ENCODE data around the gene CCK.
"Not testable (repeated sequence)": the region's sequence is repeated elsewhere in the genome, so short reads cannot be mapped to it uniquely, and the experiment has no call there.

DNA sequence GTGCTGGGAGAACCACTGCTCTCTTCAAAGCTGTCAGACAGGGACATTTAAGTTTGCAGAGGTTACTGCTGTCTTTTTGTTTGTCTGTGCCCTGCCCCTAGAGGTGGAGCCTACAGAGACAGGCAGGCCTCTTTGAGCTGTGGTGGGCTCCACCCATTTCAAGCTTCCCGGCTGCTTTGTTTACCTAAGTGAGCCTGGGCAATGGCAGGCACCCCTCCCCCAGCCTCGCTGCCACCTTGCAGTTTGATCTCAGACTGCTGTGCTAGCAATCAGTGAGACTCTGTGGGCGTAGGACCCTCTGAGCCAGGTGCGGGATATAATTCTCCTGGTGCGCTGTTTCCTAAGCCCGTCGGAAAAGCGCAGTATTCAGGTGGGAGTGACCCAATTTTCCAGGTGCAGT lies 21.4 kb upstream of the CCK start:
- not testable (repeated sequence) for TF ChIP-seq EZH2 (IDR thresholded peaks at IDR 0.05; ENCODE audit: borderline replicate concordance, low read length); CTCF (conservative IDR thresholded peaks at IDR 0.05 in 1 of 2, IDR thresholded peaks at IDR 0.05 in 1 of 2; ENCODE audit: extremely low read depth in 1 of 2, insufficient read depth in 1 of 2, low read depth in 1 of 2, low read length in 2 of 2)
